ENCODE measurements around the gene TRAF2. TPM values are rescaled to one million over a fixed set of nuclear protein-coding genes. Genes with fewer than 3 reads are reported as not detected.

TRAF2 gene
- total and polyA plus RNA-seq, 9 of the 15 experiments (the other 6 are each of a cell fraction or from before 2014, with no cell fraction given), result 0.24 to 45.2 (median 18.0) TPM

DNA sequence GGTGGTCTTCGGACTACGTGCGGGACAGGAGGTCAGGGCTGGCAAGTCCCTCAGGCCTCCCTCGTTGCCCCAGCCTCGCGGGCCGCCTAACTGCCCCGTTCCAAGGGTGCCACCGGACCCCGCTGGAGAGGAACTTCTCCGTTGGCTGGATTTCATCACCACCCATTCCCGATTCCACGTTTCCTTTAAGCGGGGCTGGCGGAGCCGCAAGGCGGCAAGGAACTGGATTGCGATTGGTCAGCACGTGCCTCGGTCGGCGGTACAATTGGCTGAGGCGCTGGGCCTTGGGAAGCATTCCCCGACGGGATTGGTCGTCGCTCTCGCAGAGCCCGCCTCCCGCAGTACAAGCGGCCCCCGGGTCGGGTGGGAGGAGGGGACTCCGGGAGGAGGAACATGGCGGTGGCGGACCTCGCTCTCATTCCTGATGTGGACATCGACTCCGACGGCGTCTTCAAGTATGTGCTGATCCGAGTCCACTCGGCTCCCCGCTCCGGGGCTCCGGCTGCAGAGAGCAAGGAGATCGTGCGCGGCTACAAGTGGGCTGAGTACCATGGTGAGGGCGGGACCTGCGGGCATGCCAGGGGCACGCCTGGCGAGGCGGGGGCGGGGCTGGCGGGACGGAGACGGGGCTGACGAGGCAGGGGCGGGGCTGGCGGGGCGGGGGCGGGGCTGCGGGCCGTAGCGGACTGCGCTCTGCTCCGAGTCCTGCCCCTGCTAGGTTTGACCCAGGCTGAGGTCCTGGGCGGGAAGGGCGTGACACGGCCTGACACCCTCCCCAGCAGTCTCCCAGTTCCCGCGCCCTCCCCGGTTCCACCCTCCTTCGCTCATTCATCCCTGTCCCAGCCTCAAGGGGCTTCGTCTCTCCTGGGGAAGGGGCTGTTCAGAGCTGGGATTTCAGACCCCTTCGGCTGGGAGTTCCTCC is 37.0 kb upstream of the TRAF2 start, which contains the start of gene PHPT1 (continued):
- TF ChIP-seq MLLT1 (IDR thresholded peaks at IDR 0.05) (peak in 1 of 2 experiments; percentile 96; a peak in 3 of 4 replicates), THRB (CRISPR knock-in tag; conservative IDR thresholded peaks at IDR 0.05) (0 out of 2 replicates have a peak, but pooled peaks have one; percentile 17), GTF2E2 (tag; IDR thresholded peaks at IDR 0.05) (no peak), NEUROD1 (IDR thresholded peaks at IDR 0.05; ENCODE audit: borderline replicate concordance, low read depth, low read length, partially characterized antibody) (peak; percentile 99), HDGF (IDR thresholded peaks at IDR 0.05) (0 out of 2 replicates have a peak, but pooled peaks have one; percentile 33), MBD2 (IDR thresholded peaks at IDR 0.05; ENCODE audit: borderline replicate concordance, low read depth) (peak; percentile 100), HCFC1 (IDR thresholded peaks at IDR 0.05; ENCODE audit: low read depth, low read length) (peak; percentile 63), CREM (IDR thresholded peaks at IDR 0.05; ENCODE audit: low read depth) (peak; percentile 64), SOX6 (IDR thresholded peaks at IDR 0.05) (peak; percentile 8; the same call in 1 of the 2 replicates), ZNF589 (CRISPR knock-in tag; IDR thresholded peaks at IDR 0.05; ENCODE audit: low read depth) (0 out of 2 replicates have a peak, but pooled peaks have one; percentile 48), TBP (optimal IDR thresholded peaks at IDR 0.05; ENCODE audit: low read depth, low read length) (peak; percentile 69), ARID1B (IDR thresholded peaks at IDR 0.05) (peak; percentile 15; the same call in 1 of the 2 replicates), TAF9B (IDR thresholded peaks at IDR 0.05; ENCODE audit: partially characterized antibody) (no peak), ZNF134 (CRISPR knock-in tag; conservative IDR thresholded peaks at IDR 0.05) (no peak)
- TF ChIP-seq, protein P1, sequence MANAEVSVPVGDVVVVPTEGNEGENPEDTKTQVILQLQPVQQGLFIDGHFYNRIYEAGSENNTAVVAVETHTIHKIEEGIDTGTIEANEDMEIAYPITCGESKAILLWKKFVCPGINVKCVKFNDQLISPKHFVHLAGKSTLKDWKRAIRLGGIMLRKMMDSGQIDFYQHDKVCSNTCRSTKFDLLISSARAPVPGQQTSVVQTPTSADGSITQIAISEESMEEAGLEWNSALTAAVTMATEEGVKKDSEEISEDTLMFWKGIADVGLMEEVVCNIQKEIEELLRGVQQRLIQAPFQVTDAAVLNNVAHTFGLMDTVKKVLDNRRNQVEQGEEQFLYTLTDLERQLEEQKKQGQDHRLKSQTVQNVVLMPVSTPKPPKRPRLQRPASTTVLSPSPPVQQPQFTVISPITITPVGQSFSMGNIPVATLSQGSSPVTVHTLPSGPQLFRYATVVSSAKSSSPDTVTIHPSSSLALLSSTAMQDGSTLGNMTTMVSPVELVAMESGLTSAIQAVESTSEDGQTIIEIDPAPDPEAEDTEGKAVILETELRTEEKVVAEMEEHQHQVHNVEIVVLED (CRISPR knock-in tag; IDR thresholded peaks at IDR 0.05), result peak; percentile 47; the same call in 1 of the 2 replicates
- TF ChIP-seq, protein P2, sequence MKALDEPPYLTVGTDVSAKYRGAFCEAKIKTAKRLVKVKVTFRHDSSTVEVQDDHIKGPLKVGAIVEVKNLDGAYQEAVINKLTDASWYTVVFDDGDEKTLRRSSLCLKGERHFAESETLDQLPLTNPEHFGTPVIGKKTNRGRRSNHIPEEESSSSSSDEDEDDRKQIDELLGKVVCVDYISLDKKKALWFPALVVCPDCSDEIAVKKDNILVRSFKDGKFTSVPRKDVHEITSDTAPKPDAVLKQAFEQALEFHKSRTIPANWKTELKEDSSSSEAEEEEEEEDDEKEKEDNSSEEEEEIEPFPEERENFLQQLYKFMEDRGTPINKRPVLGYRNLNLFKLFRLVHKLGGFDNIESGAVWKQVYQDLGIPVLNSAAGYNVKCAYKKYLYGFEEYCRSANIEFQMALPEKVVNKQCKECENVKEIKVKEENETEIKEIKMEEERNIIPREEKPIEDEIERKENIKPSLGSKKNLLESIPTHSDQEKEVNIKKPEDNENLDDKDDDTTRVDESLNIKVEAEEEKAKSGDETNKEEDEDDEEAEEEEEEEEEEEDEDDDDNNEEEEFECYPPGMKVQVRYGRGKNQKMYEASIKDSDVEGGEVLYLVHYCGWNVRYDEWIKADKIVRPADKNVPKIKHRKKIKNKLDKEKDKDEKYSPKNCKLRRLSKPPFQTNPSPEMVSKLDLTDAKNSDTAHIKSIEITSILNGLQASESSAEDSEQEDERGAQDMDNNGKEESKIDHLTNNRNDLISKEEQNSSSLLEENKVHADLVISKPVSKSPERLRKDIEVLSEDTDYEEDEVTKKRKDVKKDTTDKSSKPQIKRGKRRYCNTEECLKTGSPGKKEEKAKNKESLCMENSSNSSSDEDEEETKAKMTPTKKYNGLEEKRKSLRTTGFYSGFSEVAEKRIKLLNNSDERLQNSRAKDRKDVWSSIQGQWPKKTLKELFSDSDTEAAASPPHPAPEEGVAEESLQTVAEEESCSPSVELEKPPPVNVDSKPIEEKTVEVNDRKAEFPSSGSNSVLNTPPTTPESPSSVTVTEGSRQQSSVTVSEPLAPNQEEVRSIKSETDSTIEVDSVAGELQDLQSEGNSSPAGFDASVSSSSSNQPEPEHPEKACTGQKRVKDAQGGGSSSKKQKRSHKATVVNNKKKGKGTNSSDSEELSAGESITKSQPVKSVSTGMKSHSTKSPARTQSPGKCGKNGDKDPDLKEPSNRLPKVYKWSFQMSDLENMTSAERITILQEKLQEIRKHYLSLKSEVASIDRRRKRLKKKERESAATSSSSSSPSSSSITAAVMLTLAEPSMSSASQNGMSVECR (CRISPR knock-in tag; IDR thresholded peaks at IDR 0.05), result peak; percentile 68
- TF ChIP-seq, protein P3, sequence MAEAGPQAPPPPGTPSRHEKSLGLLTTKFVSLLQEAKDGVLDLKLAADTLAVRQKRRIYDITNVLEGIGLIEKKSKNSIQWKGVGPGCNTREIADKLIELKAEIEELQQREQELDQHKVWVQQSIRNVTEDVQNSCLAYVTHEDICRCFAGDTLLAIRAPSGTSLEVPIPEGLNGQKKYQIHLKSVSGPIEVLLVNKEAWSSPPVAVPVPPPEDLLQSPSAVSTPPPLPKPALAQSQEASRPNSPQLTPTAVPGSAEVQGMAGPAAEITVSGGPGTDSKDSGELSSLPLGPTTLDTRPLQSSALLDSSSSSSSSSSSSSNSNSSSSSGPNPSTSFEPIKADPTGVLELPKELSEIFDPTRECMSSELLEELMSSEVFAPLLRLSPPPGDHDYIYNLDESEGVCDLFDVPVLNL (CRISPR knock-in tag; IDR thresholded peaks at IDR 0.05; ENCODE audit: low read depth), result 0 out of 2 replicates have a peak, but pooled peaks have one; percentile 32
